HG03469 (cell line): ENCODE data around the gene DCAF15.

Experiments
- ATAC-seq: cut with Tn5 transposase; IDR thresholded peaks from one replicate; pipeline ENCODE4 v1.9.1; 2021; ENCODE audit warnings: mild to moderate bottlenecking, moderate library complexity, moderate number of reproducible peaks; ENCODE audit not compliant: unreplicated experiment

DCAF15 gene

GRCh38 chr19:13990085-13990484, 37.8 kb downstream of the DCAF15 start:
- no peak for ATAC-seq

GRCh38 chr19:13992025-13992424, 39.7 kb downstream of the DCAF15 start:
- ATAC-seq, result no peak

- no peak for ATAC-seq
Measured at GRCh38 chr19:13993590-13994300, 41.4 kb downstream of the DCAF15 start.

- no peak for ATAC-seq
Measured at GRCh38 chr19:13995017-13995728, 42.9 kb downstream of the DCAF15 start.

- ATAC-seq, result no peak
Measured at GRCh38 chr19:13995878-13996765, 43.8 kb downstream of the DCAF15 start.

- ATAC-seq, result no peak
Measured at GRCh38 chr19:13996928-13997630, 44.8 kb downstream of the DCAF15 start.

GRCh38 chr19:13997631-13997962, 45.3 kb downstream of the DCAF15 start:
- ATAC-seq, result no peak

- ATAC-seq, result no peak
Measured at GRCh38 chr19:13998426-13998825, 46.1 kb downstream of the DCAF15 start.

GRCh38 chr19:13999085-13999484, 46.8 kb downstream of the DCAF15 start:
- no peak for ATAC-seq

GRCh38 chr19:14000691-14001375, 48.5 kb downstream of the DCAF15 start:
- ATAC-seq, result no peak

- no peak for ATAC-seq
Measured at GRCh38 chr19:14002571-14003250, 50.4 kb downstream of the DCAF15 start.

- no peak for ATAC-seq
Measured at GRCh38 chr19:14003251-14004055, 51.1 kb downstream of the DCAF15 start.

GRCh38 chr19:14004619-14005348, 52.5 kb downstream of the DCAF15 start:
- no peak for ATAC-seq

- ATAC-seq, result no peak
Measured at GRCh38 chr19:14005349-14006084, 53.2 kb downstream of the DCAF15 start.

GRCh38 chr19:14006085-14006765, 53.9 kb downstream of the DCAF15 start, which contains the start of gene RFX1:
TSS of gene RFX1 (minus strand) at chr19:14006320. CDS start at chr19:13993843, 12,477 bp downstream.
- peak; percentile 59 for ATAC-seq

- peak; percentile 29 for ATAC-seq
Measured at GRCh38 chr19:14006766-14007562, 54.7 kb downstream of the DCAF15 start.
